GM21576 (cell line): Measurements from ENCODE around the gene UNC13D.

Experiments
- ATAC-seq: cut with Tn5 transposase; IDR thresholded peaks from one replicate; pipeline ENCODE4 v1.9.1; 2021; ENCODE audit warnings: mild to moderate bottlenecking, moderate library complexity; ENCODE audit not compliant: unreplicated experiment

Gene UNC13D

DNA sequence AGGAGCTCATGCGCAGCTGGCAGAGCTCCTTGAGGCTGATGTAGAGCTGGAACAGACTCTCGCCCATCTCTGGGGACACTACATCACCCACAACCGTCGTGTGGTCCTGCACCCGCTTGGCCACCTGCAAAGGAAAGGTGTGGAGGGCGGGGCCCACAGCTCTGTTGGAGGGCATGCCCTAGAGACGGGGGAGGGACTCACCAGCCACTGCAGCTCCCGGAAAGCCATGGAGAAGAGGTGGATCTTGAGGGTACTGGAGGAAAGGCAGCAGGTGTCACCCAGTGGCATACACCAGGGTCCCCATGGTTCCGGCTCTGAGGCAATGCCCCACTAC is 8.6 kb downstream of the UNC13D start:
- no peak for ATAC-seq

DNA sequence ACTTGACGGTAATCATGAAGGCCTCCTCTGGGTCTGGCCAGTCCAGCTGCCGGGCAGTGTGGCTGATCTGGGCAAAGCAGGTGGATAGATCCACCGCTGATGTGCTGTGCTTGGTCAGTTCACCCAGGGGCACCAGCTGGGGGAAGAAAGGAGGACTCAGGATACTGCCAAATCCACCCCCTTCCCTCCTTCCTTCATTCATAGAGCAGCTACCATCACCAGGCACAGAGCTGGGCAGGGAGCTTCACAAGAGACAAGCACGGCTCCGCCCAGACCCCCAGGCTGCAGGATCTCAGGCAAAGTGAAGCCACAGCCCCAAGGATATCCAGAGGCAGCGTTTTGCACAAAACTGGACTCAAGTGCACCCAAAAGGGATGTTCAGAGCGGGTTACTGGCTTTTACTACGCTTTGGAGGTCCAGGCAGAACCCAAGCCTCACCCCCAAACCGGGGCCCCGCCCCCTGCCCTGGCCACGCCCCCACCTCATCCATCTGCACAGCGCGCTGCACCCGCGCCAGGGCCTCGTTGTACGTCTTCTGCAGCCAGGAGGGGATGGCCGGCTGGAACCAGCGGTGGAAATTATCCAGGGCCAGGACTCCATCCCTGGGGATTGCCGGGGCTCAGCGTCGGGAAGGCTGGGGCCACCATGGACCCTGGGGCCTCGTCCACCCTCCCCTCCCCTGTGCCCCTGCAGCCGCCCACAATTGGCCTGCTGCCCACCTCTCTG is 9.1 kb downstream of the UNC13D start:
- no peak for ATAC-seq

DNA sequence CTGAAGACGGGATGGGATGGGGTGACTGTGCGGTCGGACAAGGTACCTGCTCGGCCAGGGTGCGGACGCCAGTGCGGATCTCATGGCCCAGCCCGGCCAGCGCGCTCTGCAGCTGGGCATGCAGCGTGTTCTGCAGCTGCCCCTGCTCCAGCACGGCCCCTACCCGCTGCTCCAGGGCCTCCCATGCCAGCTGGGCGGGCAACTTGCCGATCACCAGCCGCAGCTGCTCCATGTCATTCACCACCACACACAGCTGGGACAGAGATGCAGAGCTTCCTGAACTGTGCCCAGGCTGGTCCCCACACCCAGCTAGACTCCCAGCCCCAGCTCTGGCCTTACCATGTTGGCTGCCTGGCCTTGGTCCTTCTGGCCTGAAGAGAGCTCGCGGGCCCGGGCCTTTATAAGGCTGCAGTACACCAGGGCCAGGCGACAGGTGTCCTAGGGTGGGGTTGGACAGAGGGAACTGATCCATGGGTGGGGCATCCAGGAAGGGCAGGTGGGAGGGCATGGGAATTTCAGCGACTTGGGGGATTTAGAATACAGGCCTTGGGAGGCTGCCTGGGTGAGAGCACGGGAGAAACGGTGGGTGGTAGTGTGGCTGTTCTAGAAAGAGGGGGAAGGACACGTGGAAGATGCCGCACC is 9.8 kb downstream of the UNC13D start:
- no peak for ATAC-seq

DNA sequence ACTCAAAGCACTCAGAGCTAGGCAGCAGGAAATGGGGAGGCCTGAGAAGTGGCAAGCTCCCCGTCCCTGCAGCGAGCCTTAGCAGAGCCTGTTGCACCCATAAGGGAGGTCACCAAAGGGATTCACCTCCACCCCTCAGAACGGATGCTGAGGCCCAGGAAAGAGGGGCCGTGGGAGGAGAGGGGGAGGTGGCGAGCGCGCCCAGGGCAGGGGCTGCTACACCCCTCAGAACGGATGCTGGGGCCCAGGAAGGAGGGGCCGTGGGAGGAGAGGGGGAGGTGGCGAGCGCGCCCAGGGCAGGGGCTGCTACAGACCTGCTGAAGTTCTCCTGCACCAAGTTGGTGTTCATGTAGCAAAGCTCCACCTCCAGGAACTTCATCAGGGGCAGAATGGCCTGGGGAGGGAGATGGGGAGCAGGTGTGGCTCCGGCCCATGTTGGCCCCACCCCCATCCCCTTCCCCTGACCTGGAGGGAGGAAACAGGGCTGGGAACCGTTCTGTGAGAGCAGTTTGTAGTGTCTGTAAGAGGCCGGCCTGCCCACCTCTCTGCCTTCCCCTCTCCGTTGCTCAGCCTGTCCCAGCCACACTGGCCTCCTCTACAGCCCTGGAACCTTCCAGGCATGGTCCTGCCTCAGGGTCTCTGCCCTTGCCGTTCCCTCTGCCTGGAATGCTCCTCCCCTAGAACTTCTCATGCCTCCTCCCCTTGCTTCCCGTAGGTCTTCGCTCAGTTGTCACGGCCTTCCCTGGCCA is 11.4 kb downstream of the UNC13D start:
- ATAC-seq = no peak

DNA sequence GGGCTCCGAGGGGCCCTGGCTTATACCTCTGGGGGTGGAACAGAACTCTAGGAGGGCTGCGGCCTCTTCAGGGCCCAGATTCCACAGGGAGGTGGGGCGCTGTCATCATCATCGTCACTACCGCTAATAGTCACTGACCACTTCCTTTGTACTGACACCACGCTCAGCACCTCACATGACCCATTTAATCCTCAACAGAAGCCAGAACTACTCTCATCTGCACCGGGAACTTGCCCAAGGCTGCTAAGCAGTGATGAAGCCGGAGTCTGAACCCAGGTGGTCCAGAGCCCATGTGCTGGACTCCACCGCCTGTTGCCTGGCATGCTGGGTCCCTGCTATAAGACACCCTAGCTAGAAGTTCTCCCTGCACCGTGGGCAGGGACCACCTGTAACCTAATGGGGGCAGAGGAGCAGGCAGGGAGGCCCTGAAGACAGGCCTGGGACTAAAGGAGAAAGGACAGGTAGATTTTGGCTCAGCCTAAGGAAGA is 12.0 kb downstream of the UNC13D start:
- ATAC-seq = no peak

DNA sequence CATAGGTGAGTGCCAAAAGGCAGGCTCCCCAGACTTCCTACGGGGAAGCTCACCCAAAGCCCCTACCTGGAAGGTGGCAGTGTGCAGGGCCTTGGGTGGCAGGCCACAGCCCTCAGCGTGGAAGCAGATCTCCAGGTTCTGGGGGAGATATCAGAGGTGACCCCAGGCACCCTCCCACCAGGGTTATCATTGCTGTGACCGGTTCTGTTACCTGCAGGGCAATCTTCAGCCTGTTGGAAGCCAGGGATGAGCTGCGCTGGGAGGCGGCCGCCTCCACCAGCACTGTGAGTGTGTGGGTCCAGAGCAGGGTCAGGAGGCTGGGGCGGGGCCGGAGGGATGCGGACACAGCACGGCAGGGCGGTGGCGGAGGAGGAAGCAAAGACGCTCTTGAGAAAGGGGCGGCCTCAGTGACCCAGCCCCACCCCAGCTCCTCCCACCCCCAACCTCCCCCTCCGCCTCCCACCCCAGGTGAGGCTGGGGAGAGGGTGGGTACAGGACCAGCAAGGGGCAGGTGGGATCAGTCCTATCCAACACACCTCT is 13.1 kb downstream of the UNC13D start:
- ATAC-seq = no peak

DNA sequence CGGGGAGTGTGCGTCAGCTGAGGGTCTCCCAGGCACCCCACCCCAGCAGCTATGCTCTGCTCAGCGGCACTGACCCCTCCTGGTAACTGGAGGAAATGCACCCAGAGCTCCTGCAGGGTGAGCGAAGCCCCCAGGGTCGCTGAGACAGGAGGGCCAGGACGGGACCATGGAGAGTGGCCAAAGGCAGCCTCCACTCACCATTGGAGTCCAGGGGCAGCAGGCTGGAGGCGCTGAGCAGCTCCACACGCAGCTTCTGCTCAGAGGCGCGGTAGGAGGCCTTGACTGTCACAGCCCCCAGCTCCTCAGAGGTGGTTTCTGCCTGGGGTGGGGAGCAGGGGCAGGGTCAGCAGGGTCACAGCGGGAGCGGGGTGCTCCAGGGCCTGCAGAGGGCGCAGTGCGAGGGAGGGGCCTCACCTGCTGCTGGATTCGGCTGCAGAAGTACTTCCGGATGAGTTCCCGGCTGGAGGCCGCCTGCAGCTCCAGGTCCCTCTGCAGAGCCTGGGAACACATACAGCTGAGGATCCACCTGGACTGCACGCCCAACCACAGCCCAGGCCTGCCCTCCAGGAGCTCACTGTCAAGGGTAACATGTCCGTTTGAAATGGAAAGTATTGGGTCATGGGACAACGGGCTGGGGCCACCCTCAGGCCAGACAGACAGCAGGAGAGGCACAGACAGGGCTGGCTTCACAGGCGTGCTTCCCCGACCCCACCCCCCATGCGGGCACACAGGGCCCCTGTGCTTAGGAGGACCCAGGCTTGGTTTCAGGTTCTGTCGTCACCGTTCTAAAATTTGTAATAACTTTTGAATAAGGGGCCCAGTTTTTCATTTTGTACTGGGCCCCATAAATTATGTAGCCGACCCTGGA is 13.8 kb downstream of the UNC13D start:
- ATAC-seq = no peak

DNA sequence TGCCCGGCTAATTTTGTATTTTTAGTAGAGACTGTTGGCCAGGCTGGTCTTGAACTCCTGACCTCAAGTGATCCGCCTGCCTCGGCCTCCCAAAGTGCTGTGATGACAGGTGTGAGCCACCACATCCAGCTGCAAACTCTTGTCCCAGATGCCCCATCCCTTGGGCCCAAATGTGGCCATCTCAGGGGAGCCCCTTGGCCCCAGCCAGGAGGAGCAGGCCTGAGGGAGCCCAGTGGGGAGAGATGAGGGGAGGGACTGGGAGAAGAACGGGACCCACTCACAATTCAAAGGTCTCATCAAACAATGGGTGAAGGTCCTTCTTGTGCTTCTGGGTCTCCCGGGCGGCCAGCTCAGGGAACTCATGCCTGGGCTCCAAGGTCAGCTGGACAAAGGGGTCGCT is 14.5 kb downstream of the UNC13D start:
- ATAC-seq = no peak

DNA sequence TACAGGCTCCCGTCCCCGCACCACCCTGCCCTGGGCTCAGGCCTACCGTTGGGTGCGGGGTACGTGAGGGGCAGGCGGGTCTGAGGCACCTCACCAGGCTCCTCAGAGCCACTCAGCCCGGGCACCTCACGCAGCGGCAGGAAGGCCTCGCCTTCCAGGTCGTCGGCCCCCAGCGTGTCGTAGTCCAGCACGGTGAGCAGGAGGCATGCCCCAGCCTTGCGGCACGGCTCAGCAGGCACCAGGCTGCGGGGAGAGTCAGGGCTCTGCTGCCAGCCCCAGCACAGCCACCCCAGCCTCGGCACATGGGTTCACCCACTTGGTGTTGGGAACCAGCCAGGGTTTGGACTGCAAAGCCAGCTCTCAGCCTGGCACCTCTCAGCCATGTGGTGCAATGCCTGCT is 15.5 kb downstream of the UNC13D start:
- ATAC-seq = no peak

DNA sequence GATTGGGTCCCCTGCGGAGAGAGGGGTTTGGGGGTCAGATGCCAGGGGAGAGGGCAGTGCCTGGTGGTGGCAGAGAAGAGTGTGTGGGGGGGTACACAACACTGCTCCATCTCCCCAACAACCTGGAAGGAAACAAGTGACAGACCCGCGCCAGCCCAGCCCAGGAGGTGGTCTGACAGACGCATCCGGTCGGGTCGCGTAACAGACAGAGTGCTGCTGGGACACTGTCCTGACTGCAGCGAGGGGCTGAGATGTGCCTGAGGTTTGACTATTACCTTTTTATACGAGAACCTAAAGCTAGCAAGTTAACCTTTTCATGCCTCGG is 16.2 kb downstream of the UNC13D start:
- no peak for ATAC-seq

DNA sequence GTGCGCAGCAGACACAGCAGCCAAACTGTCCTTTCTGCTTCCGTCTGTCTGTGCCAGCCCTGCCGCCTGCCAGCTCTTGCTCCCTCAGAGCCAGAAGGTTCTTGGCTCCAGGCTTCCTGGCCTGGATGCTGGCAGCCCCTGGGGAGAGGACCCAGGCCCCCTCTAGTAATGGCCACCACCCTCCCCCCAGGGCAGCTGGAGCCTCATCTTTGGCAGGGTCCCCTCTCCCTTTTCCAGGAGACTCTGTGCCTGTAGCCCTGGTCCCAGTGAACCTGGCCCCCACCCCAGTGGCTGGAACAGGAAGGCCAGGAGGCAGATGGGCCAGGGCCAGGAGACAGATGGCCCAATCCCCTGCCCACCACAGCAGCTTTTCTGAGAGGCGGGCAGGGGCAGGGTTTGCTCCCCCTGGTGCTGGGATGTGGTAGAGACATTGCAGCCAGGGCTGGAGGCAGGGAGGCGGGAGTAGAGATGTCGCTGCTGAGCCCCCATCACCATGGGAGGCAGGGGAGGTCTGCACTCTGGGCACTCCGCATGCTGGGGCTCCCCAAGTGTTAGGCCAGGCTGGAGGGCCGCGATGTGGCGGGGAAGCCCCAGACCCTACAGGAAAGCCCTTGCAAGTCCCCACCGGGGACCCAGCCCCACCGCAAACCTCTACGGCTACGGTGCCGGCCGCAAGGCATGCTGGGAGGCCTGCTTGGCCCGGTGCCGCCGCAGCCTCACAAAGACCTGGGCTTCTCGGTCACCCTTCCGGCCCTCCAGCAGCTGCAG is 16.7 kb downstream of the UNC13D start:
- no peak for ATAC-seq

DNA sequence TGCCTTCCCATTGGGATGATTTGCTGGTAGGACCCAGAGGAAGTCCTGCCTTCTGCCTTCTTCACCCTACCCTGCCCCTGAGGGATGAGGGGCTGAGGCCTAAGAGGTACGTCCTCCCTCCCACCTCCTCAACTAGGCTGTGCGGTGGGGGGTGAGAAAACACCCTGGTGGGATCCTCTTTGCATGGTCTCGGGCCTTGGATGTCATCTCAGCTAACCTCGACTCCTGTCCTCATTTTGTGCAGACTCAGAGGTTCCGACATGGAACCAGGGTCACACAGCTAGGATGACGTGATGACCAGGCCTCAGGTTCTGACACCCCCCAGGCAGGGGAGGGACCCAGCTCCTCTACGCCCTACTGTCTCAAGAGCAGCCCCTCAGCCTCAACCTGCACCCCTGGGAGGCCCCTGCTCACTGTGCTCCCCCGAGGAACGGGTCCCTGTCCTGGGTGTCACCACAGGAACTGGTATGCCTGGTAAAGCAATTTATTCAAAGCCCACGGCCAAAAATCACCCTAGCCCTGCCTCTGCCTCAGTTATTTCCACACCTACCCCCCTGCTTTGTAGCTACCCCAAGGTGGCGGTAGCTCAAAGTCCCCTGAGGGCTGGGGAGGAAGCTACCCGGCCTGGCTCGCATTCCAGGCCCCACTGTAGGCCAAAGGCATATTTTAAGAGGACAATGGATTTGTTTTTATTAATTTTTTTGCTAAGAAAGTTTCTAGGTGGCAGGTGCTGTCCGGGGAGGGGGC is 17.5 kb downstream of the UNC13D start:
- no peak for ATAC-seq

DNA sequence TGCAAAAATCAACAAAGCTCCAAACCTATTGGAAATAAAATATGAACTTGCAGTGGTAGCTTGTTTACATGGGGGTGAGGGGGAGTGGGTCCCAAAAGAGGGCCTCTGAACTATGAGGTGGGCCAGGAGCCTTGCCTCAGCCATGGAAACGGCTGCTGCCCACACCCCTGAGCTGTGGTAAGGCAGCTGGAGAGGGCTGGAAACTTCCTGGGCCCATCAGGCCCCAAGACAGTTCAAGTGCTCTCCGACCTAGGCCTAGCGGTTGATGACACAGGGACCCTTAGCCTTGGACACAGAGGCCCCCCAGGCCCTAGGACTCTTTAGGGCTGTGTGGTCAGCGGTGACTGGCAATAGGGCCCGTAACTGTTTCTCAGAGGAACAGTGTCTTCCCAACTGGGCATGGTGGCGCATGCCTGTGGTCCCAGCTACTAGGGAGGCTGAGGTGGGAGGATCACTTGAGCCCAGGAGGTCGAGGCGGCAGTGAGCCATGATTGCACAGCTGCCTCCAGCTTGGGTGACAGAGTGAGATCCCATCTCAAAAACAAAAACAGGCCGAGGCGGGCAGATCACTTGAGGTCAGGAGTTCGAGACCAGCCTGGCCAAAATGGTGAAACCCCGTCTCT is 18.3 kb downstream of the UNC13D start:
- no peak for ATAC-seq

DNA sequence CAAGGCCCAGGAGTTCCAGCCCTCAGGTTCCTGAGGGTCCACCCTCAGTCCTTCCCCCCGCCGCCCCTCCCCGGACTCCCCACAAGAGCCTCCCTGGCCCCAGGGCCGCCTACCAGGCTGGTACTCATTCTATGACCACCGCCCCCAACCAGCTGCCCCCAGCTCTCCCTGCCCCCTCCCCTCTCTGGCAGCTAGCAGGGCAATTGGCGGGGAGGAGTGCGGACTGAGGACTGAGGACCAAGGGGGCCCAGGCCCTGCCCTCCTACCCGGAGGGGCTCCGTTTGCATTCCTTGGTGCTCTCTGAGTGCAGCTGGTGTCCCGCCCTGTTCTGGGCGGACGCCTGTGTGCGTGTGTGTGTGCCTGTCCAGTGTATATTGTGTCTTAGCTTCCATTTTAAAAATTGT is 19.1 kb downstream of the UNC13D start:
- no peak for ATAC-seq

DNA sequence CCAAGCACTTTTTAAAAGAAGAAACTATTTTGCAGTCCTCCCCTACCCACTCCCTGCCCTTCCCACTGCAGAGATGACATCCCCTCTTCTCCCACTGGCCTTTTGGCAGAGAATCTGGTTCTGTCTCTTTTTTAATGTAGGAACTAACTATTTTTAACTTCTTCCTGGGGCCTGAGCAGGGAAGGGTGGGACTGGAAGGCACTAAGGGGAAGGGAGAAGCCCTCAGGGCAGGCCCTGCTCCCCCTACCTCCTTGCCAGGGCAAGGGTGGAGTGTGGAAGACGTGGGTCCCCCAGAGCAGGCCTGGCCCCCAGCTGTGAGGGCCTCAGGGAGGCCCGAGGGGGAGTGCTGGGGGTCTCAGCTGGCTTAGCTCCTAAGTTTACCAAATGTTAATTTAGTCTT is 19.5 kb downstream of the UNC13D start:
- ATAC-seq = no peak

DNA sequence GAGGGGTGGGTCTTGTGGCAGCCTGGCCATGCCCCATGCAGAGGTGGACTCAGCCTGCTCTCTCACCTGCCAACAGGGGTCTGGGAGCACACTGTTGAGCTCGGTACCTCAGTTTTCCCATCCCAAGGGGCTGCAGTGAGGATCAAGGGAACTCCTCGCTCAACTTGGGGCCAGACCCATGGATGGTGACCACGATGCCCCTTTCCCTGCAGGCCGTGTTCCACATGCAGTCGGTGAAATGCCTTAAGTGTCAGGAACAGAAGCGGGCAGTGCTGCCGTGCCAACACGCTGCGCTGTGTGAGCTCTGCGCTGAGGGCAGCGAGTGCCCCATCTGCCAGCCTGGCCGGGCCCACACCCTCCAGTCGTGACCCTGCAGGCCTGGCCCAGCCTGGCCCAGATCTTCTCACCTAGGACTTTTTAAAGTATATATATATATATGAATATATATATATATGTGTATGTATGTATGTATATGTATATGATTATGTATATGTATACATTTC is 20.1 kb downstream of the UNC13D start:
- ATAC-seq = no peak

DNA sequence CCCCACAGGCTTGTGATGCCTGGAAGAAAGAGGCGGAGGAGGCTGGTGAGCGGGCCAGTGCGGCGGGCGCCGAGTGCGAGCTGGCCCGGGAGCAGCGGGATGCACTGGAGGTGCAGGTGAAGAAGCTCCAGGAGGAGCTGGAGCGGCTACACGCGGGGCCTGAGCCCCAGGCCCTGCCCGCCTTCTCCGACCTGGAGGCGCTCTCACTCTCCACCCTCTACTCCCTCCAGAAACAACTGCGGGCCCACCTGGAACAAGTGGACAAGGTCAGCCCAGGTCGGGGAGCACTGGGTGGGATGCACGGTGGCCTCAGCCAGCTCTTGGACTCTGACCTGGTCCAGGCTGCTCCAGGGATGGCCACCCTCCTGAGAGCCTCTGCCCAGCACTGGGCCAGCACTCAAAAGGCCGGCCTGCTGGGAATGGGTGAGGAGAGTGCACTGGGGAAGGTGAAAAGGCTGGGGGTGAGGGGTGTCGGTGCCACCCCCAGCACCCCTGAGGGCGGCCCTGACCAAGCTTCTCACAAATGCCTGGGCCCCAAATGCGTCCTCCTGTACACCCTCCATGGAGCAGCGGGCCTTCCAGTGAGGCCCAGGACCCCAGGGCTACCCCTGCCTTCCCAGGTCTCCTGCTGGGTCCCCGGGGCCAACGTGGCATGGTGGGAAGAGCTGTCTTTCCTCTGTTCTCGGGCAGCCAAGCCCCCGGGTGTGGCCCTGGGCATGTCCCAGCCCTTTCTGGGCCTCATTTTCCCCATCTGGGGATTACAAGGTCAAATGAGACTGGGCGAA is 20.8 kb downstream of the UNC13D start:
- no peak for ATAC-seq

DNA sequence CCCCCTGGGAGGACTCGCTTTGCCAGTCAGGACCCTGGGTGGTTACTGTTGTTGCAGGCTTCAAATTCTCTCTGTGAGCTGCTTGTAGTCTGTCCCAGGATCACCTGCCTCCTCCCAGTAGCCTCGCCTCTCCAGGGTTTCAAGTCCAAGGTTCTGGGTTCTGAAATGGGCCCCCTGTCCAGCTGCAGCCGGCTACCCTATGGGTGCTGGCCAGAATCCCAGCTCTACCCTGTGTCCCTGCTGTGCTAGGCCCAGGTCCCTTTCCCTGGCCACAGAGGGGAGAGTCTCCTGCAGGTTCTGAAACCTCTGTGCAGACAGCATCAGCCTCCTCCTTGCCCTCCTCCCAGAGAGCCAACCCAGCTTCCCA is 21.4 kb downstream of the UNC13D start:
- ATAC-seq = no peak
